Mucosa of descending colon (tissue), 3 donors: ENCODE results near the gene WIPI1. TPM values are rescaled to one million over a fixed set of nuclear protein-coding genes. Genes with fewer than 3 reads are reported as not detected.

Experiments used
- ATAC-seq: fragments of 200-7000 bp; cut with Tn5 transposase; one replicate; pipeline ENCODE4 v1.9.1; 2020; ENCODE audit warnings: mild to moderate bottlenecking, moderate library complexity
- DNase-seq, 3 donors: peaks; one replicate each; pipeline ENCODE4 v3.0.0-alpha.2; 2020
- H3K36me3 ChIP-seq: fragments of 200-600 bp; one replicate; pipeline ENCODE4 v1.8.0; 2021; ENCODE audit warnings: low read depth, mild to moderate bottlenecking
- H3K4me1 ChIP-seq: fragments of 200-600 bp; one replicate; pipeline ENCODE4 v1.8.0; 2021; ENCODE audit warnings: low read depth, mild to moderate bottlenecking
- H3K4me3 ChIP-seq: fragments of 200-600 bp; one replicate; pipeline ENCODE4 v1.8.0; 2021; ENCODE audit warnings: mild to moderate bottlenecking
- H3K9me3 ChIP-seq: fragments of 200-600 bp; one replicate; pipeline ENCODE4 v1.8.0; 2021; ENCODE audit warnings: mild to moderate bottlenecking
- intact Hi-C, 2 donors: fragments of 100-400 bp; cut with DNase I in 1 of 2; cut with micrococcal nuclease in 1 of 2; formaldehyde crosslinking; loops; one replicate each; pipeline versions ENCODE4 v1.11.0 to v1.11.1; 2022; cut with DNase I, micrococcal nuclease
- total RNA-seq, 3 donors: library from RNA; stranded (reverse); fragmentation: NEBNext Ultra II Directional in 2 of 3; extraction: Animal tissue kit (Norgen Biotek cat#: 25700) in 2 of 3; gene quantifications; one replicate each; pipeline versions ENCODE4 v1.2.1 to v1.2.4, GENCODE V29; 2021 to 2023
- TF ChIP-seq, protein P1 (sequence below): fragments of 200-600 bp; IDR thresholded peaks from one replicate; pipeline ENCODE4 v1.8.0; 2022; ENCODE audit warnings: antibody characterized with exemption, mild to moderate bottlenecking
- donor health status: DM: no; HTN: no; CAD: no; lungs with moderate emphysema.
- donor health status: DM: no; HTN: no; CAD: no.
- donor health status: DM: no; HTN: yes; CAD: no.

The WIPI1 gene
- total RNA-seq, 3 donors from 2014 or later = 56.0 to 99.3 (median 99.0) TPM

DNA sequence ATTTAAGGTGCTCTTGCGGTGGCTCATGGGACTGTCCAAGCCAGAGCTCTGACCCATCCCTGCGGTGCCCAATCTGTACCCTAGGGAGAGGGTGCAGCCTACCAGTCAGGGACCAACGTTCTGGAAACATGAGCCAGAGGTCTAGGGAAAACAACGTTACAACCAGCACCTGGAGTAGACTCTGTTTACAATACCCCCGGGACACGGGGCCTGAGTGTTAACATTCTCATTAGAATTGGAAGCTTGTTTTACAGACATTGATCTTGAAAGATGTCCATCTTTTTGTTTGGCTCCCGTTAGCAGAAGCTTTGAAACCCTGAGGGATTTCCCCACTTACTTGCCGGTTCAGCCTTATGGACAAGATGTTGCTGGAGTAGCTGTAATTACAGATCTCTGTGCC is 6.9 kb downstream of the WIPI1 start:
- intact Hi-C loops = no loop called here
- DNase-seq (no peak), ATAC-seq (no peak)
- TF ChIP-seq, protein P1, sequence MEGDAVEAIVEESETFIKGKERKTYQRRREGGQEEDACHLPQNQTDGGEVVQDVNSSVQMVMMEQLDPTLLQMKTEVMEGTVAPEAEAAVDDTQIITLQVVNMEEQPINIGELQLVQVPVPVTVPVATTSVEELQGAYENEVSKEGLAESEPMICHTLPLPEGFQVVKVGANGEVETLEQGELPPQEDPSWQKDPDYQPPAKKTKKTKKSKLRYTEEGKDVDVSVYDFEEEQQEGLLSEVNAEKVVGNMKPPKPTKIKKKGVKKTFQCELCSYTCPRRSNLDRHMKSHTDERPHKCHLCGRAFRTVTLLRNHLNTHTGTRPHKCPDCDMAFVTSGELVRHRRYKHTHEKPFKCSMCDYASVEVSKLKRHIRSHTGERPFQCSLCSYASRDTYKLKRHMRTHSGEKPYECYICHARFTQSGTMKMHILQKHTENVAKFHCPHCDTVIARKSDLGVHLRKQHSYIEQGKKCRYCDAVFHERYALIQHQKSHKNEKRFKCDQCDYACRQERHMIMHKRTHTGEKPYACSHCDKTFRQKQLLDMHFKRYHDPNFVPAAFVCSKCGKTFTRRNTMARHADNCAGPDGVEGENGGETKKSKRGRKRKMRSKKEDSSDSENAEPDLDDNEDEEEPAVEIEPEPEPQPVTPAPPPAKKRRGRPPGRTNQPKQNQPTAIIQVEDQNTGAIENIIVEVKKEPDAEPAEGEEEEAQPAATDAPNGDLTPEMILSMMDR = no peak
- Histone ChIP-seq H3K36me3 (no peaks in the 10 kb centered on the region), H3K4me1 (peaks cover 31% of the 10 kb centered on the region), H3K4me3 (no peak overlapping the region), H3K9me3 (no peaks in the 10 kb centered on the region)

DNA sequence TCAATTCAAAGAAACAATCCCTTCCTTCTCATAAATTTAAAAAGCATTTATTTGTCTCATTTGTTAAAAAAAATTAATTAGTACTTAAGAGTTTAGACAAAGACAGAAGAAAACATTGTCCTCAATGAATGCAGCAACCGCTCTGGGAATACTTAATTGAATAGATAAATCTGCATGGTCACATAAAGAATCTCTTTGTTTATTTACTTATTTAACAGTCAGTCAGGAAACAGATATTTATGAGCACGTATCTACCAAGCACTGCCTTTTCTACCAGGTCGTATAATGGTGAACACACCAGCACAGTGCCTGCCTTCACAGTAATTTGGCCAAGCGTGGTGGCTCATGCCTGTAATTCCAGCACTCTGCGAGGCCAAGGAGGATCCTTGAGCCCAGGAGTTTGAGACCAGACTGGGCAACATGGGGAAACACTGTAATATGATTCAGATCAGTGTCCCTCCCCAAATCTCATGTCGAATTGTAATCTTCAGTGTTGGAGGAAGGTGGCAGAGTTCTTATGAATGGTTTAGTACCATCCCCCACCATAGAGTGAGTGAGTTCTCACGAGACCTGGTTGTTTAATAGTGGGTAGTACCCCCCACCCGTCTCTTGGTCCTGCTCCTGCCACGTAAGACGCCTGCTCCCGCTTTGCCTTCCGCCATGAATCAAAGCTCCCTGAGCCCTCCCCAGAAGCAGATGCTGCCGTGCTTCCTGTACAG is 8.1 kb downstream of the WIPI1 start:
- ATAC-seq (no peak), DNase-seq (no peak)
- peaks cover 26% of the 10 kb centered on the region for H3K4me1 ChIP-seq
- no peaks in the 10 kb centered on the region for H3K9me3 ChIP-seq
- H3K36me3 ChIP-seq = no peaks in the 10 kb centered on the region
- TF ChIP-seq, protein P1 = no peak
- H3K4me3 ChIP-seq = no peak overlapping the region
- intact Hi-C loops = no loop called here

DNA sequence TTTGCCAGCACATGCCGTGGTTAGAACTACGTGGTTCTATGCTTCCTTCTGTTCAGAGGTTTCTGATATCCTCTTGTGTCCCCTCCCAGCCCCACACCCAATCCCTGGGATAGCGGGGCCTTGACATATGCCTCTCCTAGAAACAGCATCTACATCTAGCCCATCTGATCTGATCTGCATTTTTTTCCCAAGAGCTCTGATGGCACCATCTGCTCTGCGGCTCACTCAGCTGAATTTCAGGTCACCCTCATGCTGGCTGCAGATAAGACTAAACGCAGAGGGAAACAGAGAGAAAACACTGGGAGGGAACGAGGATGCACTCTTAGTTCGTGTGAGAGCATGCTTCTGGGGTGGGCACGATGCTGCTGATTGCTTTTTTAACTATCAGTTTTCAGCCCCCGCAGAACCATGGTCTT is 10.7 kb downstream of the WIPI1 start:
- H3K4me3 ChIP-seq = no peak overlapping the region
- H3K36me3 ChIP-seq = no peaks in the 10 kb centered on the region
- TF ChIP-seq, protein P1 = no peak
- DNase-seq (no peak), ATAC-seq (no peak)
- intact Hi-C loops = no loop called here
- H3K4me1 ChIP-seq = peaks cover 10% of the 10 kb centered on the region
- no peaks in the 10 kb centered on the region for H3K9me3 ChIP-seq

DNA sequence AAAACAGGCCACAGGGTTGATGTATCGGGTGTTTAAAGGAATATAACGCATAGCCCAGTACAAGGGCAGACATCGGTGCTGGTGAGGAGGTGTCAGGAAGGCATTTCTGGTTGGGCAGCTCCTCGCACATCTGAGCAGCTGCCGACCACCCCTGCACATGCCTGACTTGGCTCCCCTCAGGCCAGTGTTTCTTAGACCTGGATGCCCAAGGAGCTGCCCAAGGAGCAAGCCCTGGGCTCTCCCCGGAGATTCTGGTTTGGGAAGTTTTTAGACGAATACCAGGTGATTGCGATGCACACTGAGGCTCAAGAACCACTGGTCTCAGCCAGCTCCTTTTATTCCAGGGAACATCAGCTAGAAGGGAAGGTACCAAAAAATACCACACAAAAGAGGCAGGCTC is 11.6 kb downstream of the WIPI1 start:
- Histone ChIP-seq H3K9me3 (no peaks in the 10 kb centered on the region), H3K36me3 (no peaks in the 10 kb centered on the region), H3K4me1 (peaks cover 2% of the 10 kb centered on the region), H3K4me3 (no peak overlapping the region)
- intact Hi-C loops = no loop called here
- DNase-seq (no peak), ATAC-seq (no peak)
- TF ChIP-seq, protein P1 = no peak

DNA sequence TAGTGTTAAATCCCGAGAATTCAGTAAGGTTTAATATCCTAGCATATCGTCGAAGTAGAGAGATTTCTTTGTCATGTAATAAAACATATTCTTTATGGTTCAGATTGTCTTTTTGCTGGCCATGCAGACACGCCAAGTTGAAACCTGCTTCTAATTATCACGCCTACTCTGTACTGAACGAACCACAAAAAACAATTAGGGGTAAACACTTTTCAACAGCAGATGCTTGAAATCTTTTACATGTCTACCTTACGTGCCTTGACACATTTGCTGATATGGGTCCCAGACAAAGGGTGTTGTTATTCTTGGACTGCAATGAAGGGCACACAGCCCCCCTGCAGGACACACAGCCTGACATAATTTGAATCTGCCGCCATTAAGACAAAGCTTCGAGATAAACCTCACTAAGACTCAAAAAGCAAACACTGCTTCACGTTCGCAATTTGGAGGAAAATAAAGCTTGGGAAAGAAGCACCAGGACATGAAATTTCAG is 13.3 kb downstream of the WIPI1 start:
- Histone ChIP-seq H3K4me3 (no peak overlapping the region), H3K4me1 (no peaks in the 10 kb centered on the region), H3K36me3 (no peaks in the 10 kb centered on the region), H3K9me3 (no peaks in the 10 kb centered on the region)
- ATAC-seq = no peak
- intact Hi-C loops = no loop called here
- TF ChIP-seq, protein P1 = no peak
- DNase-seq = no peak
